EH (cell line): Measurements from ENCODE around the gene CCDC69.
"Not testable (repeated sequence)": the region's sequence is repeated elsewhere in the genome, so short reads cannot be mapped to it uniquely, and the experiment has no call there.

Experiments used
- DNase-seq: peaks from one replicate; pipeline ENCODE4 v3.0.0-alpha.2; 2015; ENCODE audit warnings: low read depth

The CCDC69 gene

DNA sequence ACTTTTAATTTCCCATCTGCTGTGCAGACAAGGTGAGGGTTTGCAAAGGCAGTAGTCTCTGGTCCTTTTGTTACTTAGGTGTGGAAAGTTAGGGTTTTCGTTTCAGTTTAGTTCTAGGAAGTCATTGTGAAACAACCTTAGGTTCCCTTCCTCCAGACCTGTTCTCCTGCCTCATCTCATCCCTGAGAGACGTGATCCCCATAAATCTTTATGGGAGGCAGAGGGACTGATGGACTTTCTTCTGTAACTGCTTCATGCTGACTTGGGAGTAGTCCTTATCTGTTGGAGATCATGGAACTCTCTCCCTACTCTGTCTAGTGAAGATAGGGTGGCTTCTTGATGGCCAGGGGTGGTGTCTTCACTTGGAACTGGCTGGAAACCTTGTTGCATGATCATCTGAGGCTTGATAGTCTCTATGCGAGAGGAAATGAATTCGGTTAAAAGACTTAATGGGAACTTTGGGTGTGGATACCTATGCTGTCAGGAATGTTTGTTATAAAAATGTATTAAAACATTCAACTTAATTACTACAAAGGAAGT lies 21.9 kb upstream of the CCDC69 start:
- DNase-seq, result no peak

DNA sequence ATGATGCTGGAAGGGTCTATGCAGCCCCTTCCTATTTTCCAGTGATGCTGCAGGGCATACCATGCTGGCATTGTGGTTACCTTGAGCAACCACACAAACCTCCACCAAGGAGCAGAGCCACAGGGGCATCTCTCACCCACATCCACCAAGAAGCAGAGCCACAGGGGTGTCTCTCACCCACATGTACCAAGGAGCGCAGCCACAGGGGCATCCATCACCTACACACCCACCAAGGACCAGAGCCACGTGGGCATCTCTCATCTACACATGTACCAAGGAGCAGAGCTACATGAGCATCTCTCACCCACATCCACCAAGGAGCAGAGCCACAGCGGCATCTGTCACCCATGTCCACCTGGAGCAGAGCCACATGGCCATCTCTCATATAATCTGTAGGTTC lies 20.3 kb upstream of the CCDC69 start:
- no peak for DNase-seq

DNA sequence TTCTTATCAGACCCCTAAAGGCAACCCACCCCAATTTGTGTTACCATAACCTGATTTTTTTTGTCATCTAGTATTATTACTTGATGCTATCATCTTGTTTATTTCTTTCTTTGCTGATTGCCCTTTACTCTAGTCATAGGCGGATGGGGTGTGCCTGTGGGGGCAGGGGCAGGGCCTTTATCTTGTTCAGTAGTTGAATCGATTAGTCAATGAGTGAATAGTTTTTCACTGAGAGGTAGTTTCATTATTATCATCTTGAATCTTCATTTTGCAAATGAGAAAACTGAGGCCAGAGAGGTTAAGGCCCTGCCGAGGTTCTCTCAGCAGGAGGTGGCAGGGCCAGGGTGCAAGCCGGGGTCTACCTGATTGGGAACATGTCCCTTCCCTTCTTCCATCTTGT lies 19.7 kb upstream of the CCDC69 start:
- no peak for DNase-seq

DNA sequence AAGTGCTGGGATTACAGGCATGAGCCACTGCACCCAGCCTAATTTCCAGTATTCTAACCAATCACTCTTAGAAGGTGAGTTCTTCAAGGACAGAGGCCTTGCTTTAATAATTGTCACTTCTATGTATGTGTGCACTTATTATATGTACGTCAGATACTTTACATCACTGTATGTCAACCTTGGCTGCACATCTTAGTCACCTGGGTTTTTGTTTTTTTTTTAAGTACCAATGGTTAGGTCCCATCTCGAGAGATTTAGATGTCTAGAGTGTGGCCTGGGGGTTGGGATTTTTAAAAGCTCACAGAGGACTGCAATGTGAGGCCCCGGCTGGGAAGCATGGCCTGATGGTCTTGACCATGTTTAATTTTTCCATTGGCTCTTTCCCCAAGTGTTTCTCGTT lies 19.2 kb upstream of the CCDC69 start:
- no peak for DNase-seq

DNA sequence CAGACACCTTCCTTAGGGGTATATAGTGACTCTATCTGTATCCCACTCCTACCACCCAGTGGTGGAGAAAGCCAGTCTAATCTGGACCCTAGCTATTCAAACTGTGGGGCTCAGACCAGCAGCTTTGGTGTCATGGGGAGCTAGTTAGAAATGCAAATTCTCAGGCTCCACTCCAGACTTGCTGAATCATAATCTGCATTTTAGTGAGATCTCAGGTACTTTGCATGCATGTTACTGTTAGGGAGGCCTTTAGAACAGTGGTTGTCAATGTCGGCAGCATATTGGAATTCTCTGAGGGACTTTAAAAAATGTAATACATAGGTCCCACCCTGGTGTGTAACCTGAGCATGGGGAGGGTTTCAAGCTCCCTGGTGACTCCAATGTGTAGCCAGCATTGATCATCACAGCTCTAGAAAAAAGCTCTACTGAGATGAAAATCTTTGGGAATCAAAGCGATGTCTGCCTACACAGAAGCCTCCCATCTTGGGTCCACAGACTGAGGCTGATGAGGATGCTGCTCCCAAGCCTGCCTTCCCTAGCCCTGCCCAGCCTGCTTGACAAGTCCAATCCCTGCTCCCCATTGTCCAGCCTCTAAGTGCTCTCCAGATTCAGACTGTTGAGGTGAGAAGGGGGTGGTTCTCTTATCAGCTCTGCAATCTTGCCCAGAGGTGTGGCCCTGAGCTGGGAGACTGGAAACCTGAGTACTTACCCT lies 17.2 kb upstream of the CCDC69 start:
- DNase-seq, result no peak

DNA sequence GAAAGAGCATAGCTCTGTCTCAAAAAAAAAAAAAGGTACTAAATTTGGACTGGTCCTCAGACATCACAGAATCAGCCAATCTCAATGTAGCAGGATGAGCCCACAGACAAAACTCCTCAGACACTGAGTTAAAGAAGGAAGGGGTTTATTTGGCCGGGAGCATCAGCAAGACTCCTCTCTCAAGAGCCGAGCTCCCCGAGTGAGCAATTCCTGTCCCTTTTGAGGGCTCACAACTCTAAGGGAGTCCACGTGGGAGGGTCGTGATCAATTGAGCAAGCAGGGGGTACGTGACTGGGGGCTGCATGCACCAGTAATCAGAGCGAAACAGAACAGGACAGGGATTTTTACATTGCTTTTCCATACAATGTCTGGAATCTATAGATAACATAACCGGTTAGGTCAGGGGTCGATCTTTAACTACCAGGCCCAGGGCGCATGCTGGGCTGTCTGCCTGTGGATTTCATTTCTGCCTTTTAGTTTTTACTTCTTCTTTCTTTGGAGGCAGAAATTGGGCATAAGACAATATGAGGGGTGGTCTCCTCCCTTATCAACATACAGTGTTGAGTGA lies 16.5 kb upstream of the CCDC69 start:
- DNase-seq, result not testable (repeated sequence)

DNA sequence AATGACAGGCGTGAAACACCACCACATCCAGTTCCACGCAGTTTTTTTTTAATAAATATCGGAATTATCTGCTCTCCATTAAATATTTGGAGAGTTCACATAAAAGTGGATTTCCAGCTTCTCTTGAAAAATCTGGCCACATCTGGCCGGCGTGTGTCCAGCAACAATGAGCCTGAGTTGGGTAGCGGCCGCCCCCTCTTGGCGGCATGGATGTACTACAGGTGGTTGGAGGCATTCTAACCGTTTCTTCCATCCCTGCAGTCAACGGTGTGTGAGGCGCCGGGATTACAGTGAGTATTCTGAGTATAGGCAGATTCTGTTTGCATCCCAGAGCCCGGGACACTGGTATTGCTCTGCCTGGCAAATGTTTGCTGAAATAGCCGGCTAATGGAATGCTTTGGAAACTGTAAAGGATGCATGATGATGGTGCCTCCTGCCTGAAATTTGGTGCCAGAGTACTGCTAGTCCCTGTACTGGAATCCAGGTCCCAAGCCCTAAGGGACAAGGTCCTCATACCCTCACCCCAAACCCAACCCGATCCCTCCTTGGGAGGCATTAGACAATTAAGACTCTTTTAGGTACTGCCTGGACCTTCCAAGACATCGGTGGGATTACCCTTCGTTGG lies 15.5 kb upstream of the CCDC69 start:
- DNase-seq, result peak; percentile 73

DNA sequence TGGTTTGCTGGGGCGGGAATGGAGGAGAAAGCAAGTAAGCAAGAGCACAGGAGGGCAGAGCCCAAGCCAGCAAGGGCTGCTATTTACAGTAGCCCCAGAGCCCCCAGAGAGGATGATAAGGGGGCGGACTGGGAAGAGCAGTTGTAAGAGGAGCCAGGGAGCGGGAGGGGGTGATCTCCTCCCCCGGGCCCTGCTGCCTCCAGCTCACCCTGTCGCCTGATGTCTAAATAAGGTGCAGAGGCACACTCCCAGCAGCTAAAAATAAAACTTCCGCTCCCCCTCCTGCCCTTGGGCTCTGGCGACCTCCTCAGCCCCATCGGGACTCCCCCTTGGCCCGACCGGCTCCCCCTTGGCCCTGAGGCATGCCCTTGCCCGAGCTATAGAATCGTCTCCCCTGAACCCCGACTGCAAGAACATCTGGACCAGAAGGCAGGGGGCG lies 14.4 kb upstream of the CCDC69 start:
- peak; percentile 24 for DNase-seq

DNA sequence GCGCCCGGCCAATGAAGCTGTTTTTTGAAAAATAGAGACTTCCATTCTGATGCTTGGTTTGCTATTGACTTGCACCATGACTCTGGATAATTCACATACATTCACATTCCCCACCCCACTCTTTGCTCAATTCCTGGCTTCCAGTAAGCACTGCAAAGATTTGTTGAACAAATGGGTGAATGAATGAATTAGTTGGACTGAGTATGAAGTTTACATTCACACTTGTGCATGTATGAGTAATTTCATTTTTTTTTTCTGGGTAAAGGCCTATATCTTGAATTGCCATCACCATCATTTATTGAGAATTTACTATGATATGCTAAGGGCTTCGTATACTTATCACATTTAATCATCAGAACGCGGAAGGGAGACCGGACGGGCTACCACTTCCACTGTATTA lies 13.8 kb upstream of the CCDC69 start:
- DNase-seq, result no peak

DNA sequence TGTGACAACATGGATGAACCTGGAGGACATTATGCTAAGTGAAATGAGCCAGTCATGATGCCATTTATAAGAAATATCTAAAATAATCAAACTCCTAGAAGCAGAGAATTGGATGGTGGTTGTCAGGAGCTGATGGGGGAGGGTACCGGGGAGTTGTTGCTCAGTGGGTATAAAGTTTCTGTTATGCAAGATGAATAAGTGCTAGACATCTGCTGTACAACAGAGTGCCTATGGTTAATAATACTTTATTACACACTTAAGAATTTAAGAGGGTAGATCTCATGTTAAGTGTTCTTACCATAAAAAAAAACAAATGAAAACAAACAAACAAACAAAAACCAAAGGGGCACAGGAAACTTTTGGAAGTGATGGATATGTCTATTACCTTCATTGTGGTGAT lies 13.0 kb upstream of the CCDC69 start:
- no peak for DNase-seq

DNA sequence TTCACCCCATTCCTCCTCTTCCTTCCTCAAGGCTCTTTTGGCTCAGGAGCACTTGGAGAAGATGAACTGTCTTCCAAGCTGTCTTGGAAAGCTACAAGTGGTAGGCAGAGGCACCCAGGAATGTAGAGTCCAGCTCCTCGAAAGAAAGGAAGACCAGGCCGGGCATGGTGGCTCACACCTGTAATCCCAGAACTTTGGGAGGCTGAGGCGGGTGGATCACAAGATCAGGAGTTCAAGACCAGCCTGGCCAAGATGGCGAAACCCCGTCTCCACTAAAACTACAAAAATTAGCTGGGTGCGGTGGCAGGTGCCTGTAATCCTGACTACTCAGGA lies 11.3 kb upstream of the CCDC69 start:
- not testable (repeated sequence) for DNase-seq

DNA sequence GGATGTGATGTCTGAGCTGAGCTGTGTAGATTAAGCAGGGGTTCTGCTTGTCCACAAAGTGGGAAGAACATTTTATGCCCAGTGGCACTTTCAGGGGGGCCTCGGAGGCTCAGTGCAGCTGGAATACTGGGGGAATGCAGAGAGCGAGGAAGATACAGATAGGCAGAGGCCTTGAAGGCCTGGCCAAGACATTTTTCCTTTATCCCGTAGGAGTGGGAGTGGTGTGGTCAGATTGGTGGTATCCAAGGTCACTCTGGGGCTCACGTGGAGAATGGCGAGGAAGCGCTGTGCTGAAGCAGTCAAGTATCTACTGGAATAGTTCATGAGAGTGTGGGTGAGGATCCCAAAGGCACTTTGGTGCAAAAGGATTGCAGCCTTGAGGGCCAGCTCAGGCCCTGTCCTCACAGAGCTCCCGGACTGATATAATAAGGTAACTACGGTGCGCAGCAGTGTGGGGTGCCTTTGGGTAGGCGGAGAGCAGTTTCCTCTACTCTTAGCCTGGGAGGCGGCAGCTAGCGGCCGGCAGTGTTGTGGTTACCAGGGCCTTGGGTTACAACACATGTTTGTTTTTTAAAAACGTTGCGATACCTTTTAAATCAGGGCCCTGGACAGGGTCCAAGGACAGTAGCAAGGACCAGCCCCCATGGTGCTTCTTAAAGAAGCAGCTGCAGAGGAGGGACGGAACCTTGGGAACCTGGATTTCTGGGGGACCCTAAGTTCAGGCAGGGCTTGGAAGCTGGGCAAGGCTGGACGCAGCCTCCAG lies 10.8 kb upstream of the CCDC69 start:
- peak; percentile 55 for DNase-seq

DNA sequence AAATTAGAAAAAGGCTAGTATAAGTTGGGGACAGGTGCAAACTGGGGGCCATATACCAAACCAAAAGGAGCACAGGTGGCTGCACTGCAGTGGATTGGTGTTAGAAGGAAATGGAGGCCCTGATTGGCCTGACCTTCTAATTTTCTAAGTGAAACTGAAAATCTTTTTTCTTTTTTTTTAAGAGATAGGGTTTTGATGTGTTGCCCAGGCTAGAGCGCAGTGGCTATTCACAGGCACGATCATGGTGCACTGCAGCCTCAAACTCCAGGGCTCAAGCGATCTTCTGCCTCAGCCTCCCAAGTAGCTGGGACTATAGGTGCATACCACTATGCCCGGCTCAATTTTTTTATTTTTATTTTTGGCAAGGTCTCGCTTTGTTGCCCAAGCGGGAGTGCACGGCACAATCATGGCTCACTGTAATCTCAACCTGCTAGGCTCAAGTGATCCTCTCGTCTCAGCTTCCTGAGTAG lies 9.8 kb upstream of the CCDC69 start:
- no peak for DNase-seq

DNA sequence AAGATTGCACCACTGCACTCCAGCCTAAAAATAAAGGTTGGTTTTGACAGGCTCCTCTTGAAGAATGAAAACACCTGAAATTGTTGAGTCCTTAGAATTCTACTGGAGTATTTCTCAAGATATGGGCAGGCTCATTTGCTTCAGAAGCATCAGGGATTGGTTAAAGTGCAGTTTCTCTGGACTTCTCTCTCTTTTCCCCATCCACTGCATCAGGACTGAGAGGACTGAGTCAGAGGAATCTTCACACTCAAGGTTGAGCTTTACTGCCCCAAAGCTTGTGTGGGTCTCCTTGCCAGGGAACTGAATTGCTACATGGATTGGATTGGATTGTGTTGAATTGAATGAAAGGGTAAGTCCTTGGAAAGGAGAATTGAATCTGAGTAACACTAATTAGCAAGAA lies 7.5 kb upstream of the CCDC69 start:
- no peak for DNase-seq

DNA sequence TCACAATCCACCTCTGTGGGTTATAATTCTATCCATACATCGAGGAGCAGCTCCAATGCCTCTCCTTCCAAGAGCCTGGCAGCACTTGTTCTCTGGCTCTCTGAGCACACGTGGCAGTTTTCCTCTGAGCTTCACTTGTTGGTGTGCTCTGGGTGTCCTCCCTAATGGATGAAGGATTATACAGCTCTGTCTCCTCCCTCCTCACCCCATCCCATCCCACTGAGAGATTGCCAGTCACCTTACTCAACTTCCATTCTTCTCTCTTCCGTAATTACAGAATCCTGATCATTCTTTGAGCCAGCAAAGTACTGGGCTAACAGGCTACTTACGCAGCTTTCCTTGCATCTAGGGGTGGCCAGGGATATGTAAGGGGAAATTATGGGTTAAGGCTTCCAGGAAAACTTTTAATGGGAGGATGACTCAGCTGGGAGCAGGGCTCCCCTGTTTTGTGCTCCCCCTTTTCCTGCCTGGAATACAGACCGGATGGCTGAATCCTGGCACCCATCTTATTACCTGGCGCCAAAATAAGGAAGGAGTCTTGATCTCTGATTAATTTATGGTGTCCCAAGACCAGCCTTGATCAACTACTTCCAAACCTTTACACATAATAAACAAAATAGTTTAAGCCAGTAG lies 6.3 kb upstream of the CCDC69 start:
- DNase-seq, result no peak

DNA sequence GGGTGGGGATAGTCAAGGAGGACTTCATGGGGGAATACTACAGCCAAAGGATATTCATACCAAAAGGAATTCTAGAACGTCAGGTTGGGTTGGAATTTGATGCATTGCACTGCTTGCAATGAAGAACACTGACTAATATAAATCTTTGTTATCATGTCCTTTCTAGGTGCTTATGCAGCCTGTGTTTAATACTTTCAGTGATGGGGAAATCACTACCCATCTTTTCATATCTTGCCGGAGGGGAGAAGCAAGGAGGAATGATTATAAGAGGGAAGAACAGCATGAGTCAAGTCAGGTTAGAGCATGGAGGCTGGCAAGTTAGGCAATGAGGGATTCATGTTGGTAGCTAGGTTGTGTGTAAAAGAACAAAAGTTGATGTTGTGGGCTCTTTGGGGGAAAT lies 5.1 kb upstream of the CCDC69 start:
- no peak for DNase-seq

DNA sequence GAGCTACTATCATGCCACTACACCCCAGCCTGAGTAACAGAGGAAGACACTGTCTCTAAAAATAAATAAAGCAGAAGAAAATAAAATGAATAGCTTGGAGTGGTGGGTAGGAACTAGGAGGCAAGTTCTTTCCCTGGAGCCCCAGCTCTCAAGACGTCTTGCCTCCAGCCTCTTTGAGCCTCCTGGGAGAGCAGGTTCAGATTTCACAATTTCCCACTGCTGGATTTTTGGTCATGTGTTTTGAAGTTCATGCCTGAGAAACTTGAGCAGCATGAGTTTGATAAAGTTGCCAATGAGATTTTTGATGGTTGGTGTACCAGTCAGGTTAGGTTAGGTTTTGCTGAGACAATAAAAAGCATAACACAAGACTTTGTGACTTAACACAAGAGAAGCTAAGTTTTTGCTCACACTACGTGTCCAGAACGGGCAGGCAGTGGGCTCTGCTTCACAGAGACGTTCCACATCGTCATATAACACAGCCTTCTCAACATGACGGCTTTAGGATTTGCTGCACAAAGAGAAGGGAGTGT lies 4.1 kb upstream of the CCDC69 start:
- DNase-seq, result no peak

DNA sequence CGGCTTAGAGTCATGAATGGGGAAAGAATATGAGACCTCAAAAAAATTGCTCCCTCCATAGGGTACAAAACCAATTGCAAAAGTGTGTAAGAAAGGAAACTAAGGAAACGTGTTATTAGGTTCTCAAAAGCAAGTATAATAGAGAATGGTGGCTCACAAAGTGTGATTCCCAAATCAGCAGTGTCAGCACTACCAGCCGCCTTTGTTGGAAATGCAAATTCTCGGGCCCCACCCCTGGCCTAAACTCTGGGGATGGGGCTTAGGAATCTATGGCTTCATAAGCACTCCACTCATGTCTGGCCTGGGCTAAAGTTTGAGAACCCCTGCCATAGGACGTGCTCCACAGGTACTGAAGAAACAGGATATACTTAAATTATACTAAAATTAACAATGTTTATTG lies 1.6 kb upstream of the CCDC69 start:
- DNase-seq, result no peak

DNA sequence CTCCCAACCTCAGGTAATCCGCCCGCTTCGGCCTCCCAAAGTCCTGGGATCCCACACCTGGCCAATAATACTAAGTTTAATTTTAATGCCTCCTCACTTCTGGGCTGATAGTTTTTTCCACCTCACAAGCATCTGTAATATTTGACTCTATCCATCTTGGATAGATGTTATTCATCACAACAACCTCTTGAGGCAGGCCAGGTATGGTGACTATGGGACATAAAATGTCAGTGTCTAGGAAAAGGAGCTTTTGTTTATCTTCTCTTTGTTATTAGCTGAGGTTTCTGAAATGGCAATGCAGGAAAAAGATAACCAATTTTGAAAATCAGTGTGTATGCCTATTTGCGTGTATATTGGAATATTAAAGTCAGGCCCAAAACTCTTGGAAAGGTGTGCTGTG lies 1.2 kb upstream of the CCDC69 start:
- DNase-seq, result no peak

DNA sequence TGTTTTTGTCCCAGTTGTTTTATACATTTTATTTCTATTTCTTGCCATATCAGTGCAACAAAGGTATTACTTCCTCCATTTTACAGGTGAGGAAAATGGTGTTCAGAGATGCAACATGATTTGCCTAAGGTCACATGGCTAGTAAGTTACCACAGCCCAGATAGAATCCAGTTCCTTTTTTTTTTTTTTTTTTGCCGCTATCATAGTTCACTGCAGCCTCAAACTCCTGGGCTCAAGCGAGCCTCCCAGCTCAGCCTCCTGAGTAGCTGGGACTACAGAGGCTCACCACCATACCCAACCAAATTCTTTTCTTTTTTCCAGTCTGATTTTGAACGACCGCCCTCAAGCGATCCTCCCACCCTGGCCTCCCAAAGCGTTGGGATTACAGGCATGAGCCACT lies 480 bp upstream of the CCDC69 start:
- no peak for DNase-seq

DNA sequence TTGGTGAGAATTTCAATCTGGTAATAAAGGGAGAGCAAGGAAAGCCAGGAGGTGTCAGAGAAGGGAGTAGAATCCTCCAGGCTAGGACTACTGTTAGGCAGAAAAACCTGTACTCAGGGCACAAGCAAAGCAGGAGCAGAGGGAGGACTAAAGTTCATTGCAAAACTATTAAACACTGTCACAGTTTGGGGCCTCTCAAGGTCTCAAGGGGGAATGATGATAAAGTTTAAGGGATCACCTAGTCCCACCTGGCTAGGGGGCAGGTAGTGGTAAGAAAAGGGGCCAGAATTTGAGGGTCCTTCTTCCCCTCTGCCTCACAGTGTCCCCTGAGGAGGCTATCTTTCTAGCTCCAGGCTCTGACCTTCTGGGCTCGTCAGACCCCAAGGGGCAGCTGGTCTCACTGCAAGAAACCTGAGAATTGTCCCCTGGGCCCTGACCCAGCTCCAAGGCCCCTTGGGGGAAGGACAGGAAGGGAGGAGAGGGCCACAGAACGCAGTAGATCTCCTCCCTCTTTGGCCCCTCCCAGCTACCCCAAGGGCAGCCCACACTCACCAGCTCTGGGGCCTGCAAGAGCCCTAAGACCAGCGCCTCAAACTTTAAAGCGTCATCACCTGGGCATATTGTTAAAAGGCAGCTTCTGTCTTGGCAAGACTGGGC lies 974 bp downstream of the CCDC69 start:
- DNase-seq, result no peak
